SK-N-MC (cell line): Measurements from ENCODE around the gene KLHL7.

Source experiments
- DNase-seq: peaks from one replicate; pipeline ENCODE4 v3.0.0-alpha.2; 2011; ENCODE audit warnings: low read depth, low spot score
- H3K27ac ChIP-seq: fragments of 200-600 bp; sonication (generic); 2 replicates; pipeline ENCODE4 v1.5.1; 2016; ENCODE audit warnings: mixed run types
- H3K36me3 ChIP-seq: fragments of 200-600 bp; sonication (generic); 2 replicates; pipeline ENCODE4 v1.6.1; 2017; ENCODE audit warnings: antibody characterized with exemption, low read length, mixed read lengths; ENCODE audit not compliant: insufficient read depth
- H3K4me3 ChIP-seq: fragments of 200-600 bp; sonication (generic); 2 replicates; pipeline ENCODE4 v1.5.1; 2016
- H3K9ac ChIP-seq: fragments of 200-600 bp; sonication (generic); 2 replicates; pipeline ENCODE4 v1.8.0; 2017; ENCODE audit warnings: mixed run types, mixed read lengths; ENCODE audit not compliant: insufficient read length
- H3K9me3 ChIP-seq: fragments of 200-600 bp; sonication (generic); 2 replicates; pipeline ENCODE4 v1.6.1; 2017; ENCODE audit warnings: low read depth, mild to moderate bottlenecking, antibody characterized with exemption, low read length, moderate library complexity, mixed read lengths
- EZH2 ChIP-seq: fragments of 200-600 bp; sonication (generic); IDR thresholded peaks from one replicate; pipeline ENCODE4 v1.6.1; 2017; ENCODE audit warnings: antibody characterized with exemption
- FOXP2 ChIP-seq: optimal IDR thresholded peaks from 2 replicates; pipeline ENCODE3; 2011; ENCODE audit warnings: mild to moderate bottlenecking, moderate library complexity; ENCODE audit not compliant: insufficient read depth; ENCODE audit errors: extremely low read length, control extremely low read depth
- POLR2AphosphoS5 ChIP-seq: IDR thresholded peaks from 2 replicates; pipeline ENCODE4 v1.6.1; 2012; ENCODE audit warnings: mild to moderate bottlenecking, low read depth, low read length, borderline replicate concordance

KLHL7 gene, protein sequence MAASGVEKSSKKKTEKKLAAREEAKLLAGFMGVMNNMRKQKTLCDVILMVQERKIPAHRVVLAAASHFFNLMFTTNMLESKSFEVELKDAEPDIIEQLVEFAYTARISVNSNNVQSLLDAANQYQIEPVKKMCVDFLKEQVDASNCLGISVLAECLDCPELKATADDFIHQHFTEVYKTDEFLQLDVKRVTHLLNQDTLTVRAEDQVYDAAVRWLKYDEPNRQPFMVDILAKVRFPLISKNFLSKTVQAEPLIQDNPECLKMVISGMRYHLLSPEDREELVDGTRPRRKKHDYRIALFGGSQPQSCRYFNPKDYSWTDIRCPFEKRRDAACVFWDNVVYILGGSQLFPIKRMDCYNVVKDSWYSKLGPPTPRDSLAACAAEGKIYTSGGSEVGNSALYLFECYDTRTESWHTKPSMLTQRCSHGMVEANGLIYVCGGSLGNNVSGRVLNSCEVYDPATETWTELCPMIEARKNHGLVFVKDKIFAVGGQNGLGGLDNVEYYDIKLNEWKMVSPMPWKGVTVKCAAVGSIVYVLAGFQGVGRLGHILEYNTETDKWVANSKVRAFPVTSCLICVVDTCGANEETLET

DNA sequence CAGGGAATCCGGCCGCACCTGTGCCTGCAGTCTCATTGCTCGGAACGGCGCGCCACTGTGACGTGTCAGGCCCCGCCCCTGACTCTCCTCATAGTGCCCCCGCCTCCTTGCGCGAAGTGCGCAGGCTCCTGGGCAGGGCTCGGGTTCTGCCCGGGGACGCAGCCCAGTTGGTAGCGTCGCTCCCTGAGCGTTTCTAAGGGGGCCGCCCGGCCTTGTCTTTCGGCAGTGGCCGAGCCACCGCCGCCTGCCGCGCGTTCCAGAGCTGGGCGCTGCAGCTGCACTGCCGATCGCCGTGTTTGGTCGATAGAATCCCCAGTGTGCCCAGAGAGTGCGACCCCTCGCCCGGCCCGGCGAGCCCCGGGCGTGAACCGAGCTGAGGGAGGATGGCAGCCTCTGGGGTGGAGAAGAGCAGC lies at the start of gene KLHL7:
TSS of gene KLHL7 (plus strand) at position 142 of the 413 bp plus-strand sequence. CDS start at position 384, 242 bp downstream.
- Histone ChIP-seq H3K4me3 (peak within 1 kb of the TSS; percentile 97), H3K9ac (peak within 1 kb of the TSS; percentile 89), H3K36me3 (no peaks in the 10 kb centered on the region), H3K9me3 (no peaks in the 10 kb centered on the region), H3K27ac (peak within 1 kb of the TSS; percentile 69)
- TF ChIP-seq FOXP2 (peak; percentile 67), EZH2 (no peak), POLR2AphosphoS5 (peak; percentile 99)
- no peak for DNase-seq

DNA sequence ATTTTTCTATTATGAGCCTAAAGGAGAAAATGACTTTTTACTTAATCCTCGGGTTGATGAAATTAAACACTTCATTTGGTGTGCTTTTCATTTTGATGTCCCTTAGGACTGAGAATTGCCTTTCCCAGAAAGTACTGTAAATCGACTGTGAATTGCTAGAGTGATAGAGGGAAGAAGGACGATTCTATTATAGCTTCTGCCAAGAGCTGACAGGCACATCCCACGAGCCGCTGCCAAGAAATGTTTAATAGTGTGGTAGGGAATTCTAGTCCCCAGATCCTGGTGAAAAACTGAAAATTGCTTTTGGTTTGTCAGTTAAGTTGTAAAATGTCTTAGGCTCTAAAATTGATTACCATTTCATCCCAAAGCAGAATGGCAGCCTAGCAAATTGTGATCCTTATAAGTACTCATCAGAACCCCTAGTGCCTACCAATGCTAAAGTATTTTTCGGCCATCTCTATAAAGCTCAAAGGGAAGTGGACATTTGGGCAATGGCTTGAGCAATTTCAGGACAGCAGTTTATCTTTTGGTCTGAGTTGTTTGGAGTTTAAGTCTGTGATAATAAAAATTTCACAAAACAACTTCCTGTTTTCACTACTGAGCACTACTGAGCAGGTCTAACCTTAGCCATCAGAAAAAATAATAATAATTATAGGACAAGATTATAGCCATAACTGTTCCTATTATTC lies 47.0 kb upstream of the KLHL7 start:
- no peak for TF ChIP-seq POLR2AphosphoS5
- TF ChIP-seq FOXP2 = no peak
- TF ChIP-seq EZH2 = no peak
- H3K27ac ChIP-seq = no peak overlapping the region
- H3K9ac ChIP-seq = no peak overlapping the region
- DNase-seq = no peak
- H3K9me3 ChIP-seq = no peaks in the 10 kb centered on the region
- H3K36me3 ChIP-seq = no peaks in the 10 kb centered on the region
- H3K4me3 ChIP-seq = no peak overlapping the region

DNA sequence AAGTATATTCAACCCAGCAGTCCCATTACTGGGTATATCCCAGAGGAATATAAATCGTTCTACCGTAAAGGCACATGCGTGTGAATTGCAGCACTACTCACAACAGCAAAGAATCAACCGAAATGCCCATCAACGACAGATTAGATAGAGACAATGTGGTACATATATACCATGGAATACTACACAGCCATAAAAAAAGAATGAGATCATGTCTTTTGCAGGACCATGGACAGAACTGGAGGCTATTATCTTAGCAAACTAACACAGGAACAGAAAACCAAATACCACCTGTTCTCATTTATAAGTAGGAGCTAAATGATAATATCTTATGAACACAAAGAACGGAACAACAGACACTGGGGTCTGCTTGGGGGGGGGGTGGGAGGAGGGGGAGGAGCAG lies 44.3 kb upstream of the KLHL7 start:
- H3K9me3 ChIP-seq = no peaks in the 10 kb centered on the region
- no peak for DNase-seq
- no peak overlapping the region for H3K27ac ChIP-seq

DNA sequence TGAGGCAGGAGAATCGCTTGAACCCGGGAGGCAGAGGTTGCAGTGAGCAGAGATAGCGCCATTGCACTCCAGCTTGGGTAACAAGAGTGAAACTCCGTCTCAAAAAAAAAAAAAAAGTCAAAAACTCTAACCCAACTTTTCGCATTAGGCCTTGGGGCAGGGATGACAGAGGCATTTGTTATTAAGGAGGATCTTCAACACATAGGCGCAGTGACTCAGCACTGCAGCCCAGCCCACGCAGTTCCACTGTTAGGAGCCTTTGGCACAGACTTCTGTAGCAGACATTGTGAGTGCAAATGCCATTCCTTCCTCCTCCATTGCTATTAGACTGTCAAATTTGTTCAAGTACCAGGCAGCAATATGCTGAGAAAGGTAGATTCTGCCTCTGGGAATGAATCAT lies 43.1 kb upstream of the KLHL7 start:
- Histone ChIP-seq H3K4me3 (no peak overlapping the region), H3K27ac (no peak overlapping the region), H3K9ac (no peak overlapping the region), H3K36me3 (no peaks in the 10 kb centered on the region), H3K9me3 (no peaks in the 10 kb centered on the region)
- TF ChIP-seq FOXP2 (no peak), POLR2AphosphoS5 (no peak), EZH2 (no peak)
- no peak for DNase-seq

More for the DNA sequence above, 44.3 kb upstream of the KLHL7 start:
- no peak overlapping the region for H3K9ac ChIP-seq
- TF ChIP-seq POLR2AphosphoS5 (no peak), FOXP2 (no peak), EZH2 (no peak)
- no peaks in the 10 kb centered on the region for H3K36me3 ChIP-seq
- no peak overlapping the region for H3K4me3 ChIP-seq

DNA sequence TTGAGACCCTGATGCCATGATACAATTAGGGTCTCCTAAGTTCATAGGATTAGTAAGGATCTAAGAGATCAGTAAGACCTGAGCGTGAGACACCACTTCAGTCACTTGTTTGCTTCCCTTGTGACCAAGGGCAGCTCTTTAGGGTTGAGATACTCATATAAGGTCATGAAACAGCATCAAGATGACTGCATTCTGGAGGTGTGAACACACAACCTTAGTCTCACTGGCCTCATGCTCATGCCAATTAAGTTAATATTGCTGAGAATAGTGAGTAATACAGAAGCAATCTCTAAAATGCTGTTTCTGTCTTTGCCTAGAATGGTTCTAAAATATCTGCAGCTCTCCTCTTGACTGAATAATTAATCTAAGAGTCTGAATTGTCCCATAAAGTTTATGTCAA lies 39.6 kb upstream of the KLHL7 start:
- Histone ChIP-seq H3K4me3 (no peak overlapping the region), H3K36me3 (no peaks in the 10 kb centered on the region), H3K9me3 (no peaks in the 10 kb centered on the region), H3K9ac (no peak overlapping the region), H3K27ac (no peak overlapping the region)
- no peak for DNase-seq
- TF ChIP-seq EZH2 (no peak), POLR2AphosphoS5 (no peak), FOXP2 (no peak)

DNA sequence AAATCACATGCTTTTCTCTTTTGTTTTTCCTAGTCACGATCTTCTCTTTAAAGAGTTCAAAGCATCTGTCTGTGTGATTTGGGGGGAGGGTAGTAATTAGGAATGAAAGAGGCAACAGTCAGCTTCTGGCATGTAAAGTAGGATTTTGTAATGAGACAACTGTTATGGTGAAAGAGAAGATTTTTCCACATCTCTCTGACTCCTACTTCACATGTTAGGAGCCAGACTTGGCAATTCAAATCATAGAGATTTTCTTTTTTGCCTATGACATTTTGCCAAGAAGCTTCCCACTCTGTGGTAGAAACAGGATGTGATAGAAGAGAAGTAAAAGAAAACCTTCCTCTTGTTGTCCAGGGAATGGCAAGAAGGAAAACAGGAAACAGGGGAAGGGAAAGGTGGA lies 38.3 kb upstream of the KLHL7 start:
- DNase-seq = no peak
- Histone ChIP-seq H3K9ac (no peak overlapping the region), H3K36me3 (no peaks in the 10 kb centered on the region), H3K9me3 (no peaks in the 10 kb centered on the region), H3K4me3 (no peak overlapping the region), H3K27ac (no peak overlapping the region)
- TF ChIP-seq EZH2 = no peak

DNA sequence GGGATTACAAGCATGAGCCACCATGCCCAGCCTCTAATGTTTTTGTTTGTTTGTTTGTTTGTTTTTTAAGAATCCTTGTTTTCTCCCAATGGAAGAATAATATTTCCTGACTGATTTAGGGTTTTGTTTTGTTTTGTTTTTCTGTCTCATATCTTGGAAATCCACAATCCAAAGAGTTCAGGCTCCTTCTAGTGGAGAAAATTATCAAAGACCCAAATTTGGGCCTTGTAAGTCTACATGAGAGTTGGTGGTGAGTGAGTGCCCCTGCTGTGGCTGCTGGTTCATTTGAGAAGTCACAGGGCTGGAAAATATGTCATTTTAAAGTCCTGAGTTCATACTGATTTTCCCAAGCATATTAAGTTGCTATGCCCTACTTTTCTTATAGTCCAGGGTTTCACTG lies 33.5 kb upstream of the KLHL7 start:
- Histone ChIP-seq H3K36me3 (no peaks in the 10 kb centered on the region), H3K9me3 (no peaks in the 10 kb centered on the region), H3K9ac (no peak overlapping the region), H3K4me3 (no peak overlapping the region), H3K27ac (no peak overlapping the region)
- DNase-seq = no peak
- TF ChIP-seq EZH2 (no peak), FOXP2 (no peak), POLR2AphosphoS5 (no peak)

DNA sequence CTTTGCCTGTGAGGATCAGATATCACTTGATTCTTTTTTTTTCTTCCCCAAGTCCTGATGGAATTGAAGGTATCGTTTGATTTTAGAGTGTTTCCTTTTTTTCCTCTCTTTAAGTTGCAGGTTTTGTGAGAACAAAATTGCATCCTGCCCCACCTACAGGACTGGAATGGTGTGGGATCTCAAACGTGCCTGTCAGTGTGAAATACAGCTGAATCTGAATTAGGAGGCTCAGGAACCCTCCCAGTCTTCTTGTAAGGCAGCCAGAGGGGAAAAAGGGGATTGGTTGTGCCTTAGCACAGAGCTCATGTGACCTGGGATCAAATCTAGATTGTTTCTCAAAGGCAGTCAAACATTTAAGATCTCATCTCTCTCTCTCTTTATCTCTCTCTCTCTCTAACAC lies 32.7 kb upstream of the KLHL7 start:
- no peaks in the 10 kb centered on the region for H3K36me3 ChIP-seq
- H3K27ac ChIP-seq = no peak overlapping the region
- no peaks in the 10 kb centered on the region for H3K9me3 ChIP-seq
- no peak overlapping the region for H3K9ac ChIP-seq
- no peak for DNase-seq
- H3K4me3 ChIP-seq = no peak overlapping the region
- no peak for TF ChIP-seq POLR2AphosphoS5
- no peak for TF ChIP-seq EZH2
- no peak for TF ChIP-seq FOXP2
